ENCODE data around the gene ZDHHC11. TPM values are rescaled to one million over a fixed set of nuclear protein-coding genes. Genes with fewer than 3 reads are reported as not detected.
"Not testable (repeated sequence)": the region's sequence is repeated elsewhere in the genome, so short reads cannot be mapped to it uniquely, and the experiment has no call there.

Gene ZDHHC11
- total and polyA plus RNA-seq, 2 donors = 1.1 to 9.6 TPM

DNA sequence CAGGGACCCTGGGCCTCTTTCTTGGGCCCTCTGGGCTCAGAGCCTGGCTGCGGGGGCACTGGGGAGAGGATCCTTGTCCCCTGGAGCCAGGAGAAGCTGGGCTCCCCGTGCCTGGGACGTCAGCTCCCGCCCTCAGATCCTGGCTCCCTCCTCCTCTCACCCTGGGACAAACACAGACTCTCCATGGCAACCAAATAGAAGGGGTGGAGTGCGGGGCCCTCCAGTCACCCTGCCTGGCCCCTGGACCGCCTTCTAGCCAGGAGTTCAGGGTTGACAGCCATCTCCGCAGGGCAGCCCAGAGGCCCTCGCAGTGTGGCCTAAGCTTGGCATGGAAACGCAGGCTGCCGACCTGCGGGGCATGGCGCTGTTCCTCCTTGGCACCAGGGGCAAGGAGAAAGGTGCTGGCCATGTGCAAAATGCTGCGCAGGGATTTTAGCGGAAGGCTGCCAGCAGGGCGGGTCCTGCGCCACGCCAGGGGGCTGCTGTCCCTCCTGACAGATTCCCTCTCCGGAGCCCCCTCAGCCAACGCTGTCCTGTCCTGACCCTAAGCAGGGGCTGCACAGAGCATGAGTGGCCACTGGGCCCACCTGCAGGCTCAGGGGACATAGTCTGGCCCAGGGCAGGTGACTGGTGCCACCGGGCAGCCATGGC is 1.0 kb downstream of the ZDHHC11 start:
- no peaks in the 10 kb centered on the region for H3K36me3 ChIP-seq (ENCODE audit: control insufficient read depth in 2 of 2, insufficient read depth in 2 of 2, low read length in 1 of 2)
- H3K4me1 ChIP-seq (ENCODE audit: control insufficient read depth in 2 of 2, insufficient read depth in 2 of 2, low read length in 2 of 2) = no peaks in the 10 kb centered on the region
- H3K4me3 ChIP-seq (ENCODE audit: low read length in 2 of 2) = no peak overlapping the region
- 96% methylated on average over 20 of the region's 20 CpGs for WGBS
- H3K9me3 ChIP-seq (ENCODE audit: control insufficient read depth in 2 of 2, insufficient read depth in 1 of 2, low read length in 1 of 2) = no peaks in the 10 kb centered on the region
- H3K27me3 ChIP-seq (ENCODE audit: control insufficient read depth in 2 of 2, insufficient read depth in 1 of 2, low read length in 1 of 2) = peaks cover 0 to 17% of the 10 kb centered on the region in 2 donors
- DNase-seq (ENCODE audit: low read depth in 6 of 9, low spot score in 9 of 9) = no peak
- H3K27ac ChIP-seq (ENCODE audit: low read depth in 1 of 2, low read length in 1 of 2) = no peak overlapping the region

DNA sequence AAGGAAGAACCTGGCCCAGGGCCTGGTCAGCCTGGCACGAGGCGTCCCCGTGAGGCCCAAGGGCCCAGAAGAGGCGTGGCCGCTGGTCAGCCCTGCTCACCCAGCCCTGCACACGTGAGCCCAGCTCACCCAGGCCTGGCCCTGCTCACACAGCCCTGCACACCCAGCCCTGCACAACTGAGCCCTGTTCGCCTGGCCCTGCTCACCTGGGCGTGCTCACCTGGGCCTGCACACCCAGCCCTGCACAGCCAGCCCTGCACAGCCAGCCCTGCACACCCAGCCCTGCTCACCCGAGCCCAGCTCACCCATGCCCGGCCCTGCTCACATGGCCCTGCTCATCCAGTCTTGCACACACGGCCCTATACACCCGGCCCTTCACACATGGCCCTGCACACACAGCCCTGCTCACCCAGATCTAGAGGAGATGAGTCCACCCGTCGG is 2.1 kb downstream of the ZDHHC11 start:
- DNase-seq (ENCODE audit: low read depth in 6 of 9, low spot score in 9 of 9) = no peak

DNA sequence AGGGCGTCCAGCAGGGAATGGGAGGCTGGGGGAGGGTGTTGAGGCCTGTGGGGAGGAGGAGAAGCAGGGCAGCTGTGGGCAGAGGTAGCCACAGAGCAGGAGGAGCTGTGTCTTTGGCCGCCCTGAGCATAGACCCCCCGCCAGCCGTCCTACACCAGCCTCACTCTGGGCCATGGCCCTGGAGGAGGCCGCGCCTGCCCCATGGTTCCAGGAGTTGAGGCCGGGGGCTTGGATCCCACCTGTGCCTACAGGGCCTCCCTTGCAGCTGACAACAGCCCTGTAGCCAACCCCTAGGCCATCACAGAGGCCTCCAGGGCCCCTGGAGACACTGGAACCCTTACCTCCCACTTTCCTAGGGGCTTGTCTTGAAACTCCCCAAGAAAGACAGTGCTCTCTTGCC is 3.0 kb downstream of the ZDHHC11 start:
- not testable (repeated sequence) for H3K36me3 ChIP-seq (ENCODE audit: control insufficient read depth in 2 of 2, insufficient read depth in 2 of 2, low read length in 1 of 2); DNase-seq (ENCODE audit: low read depth in 6 of 9, low spot score in 9 of 9); H3K4me3 ChIP-seq (ENCODE audit: low read length in 2 of 2); H3K4me1 ChIP-seq (ENCODE audit: control insufficient read depth in 2 of 2, insufficient read depth in 2 of 2, low read length in 2 of 2); H3K9me3 ChIP-seq (ENCODE audit: control insufficient read depth in 2 of 2, insufficient read depth in 1 of 2, low read length in 1 of 2); H3K27ac ChIP-seq (ENCODE audit: low read depth in 1 of 2, low read length in 1 of 2)
- peaks cover 0 to 15% of the 10 kb centered on the region in 2 donors for H3K27me3 ChIP-seq (ENCODE audit: control insufficient read depth in 2 of 2, insufficient read depth in 1 of 2, low read length in 1 of 2)
- over 99% methylated on average over 6 of the region's 7 CpGs for WGBS

More for the DNA sequence above, 2.1 kb downstream of the ZDHHC11 start:
- no peaks in the 10 kb centered on the region for H3K36me3 ChIP-seq (ENCODE audit: control insufficient read depth in 2 of 2, insufficient read depth in 2 of 2, low read length in 1 of 2)
- no peak overlapping the region for H3K4me3 ChIP-seq (ENCODE audit: low read length in 2 of 2)
- peaks cover 0 to 17% of the 10 kb centered on the region in 2 donors for H3K27me3 ChIP-seq (ENCODE audit: control insufficient read depth in 2 of 2, insufficient read depth in 1 of 2, low read length in 1 of 2)
- no peaks in the 10 kb centered on the region for H3K9me3 ChIP-seq (ENCODE audit: control insufficient read depth in 2 of 2, insufficient read depth in 1 of 2, low read length in 1 of 2)
- no peak overlapping the region for H3K27ac ChIP-seq (ENCODE audit: low read depth in 1 of 2, low read length in 1 of 2)
- no peaks in the 10 kb centered on the region for H3K4me1 ChIP-seq (ENCODE audit: control insufficient read depth in 2 of 2, insufficient read depth in 2 of 2, low read length in 2 of 2)
- 97% methylated on average over 14 of the region's 14 CpGs for WGBS

GRCh38 chr5:847212-847611 is 3.6 kb downstream of the ZDHHC11 start:
- DNase-seq (ENCODE audit: low read depth in 6 of 9, low spot score in 9 of 9); H3K4me1 ChIP-seq (ENCODE audit: control insufficient read depth in 2 of 2, insufficient read depth in 2 of 2, low read length in 2 of 2); H3K36me3 ChIP-seq (ENCODE audit: control insufficient read depth in 2 of 2, insufficient read depth in 2 of 2, low read length in 1 of 2); H3K4me3 ChIP-seq (ENCODE audit: low read length in 2 of 2); H3K27ac ChIP-seq (ENCODE audit: low read depth in 1 of 2, low read length in 1 of 2); H3K9me3 ChIP-seq (ENCODE audit: control insufficient read depth in 2 of 2, insufficient read depth in 1 of 2, low read length in 1 of 2); H3K27me3 ChIP-seq (ENCODE audit: control insufficient read depth in 2 of 2, insufficient read depth in 1 of 2, low read length in 1 of 2): not testable (repeated sequence)
- WGBS = 96% methylated on average over 8 of the region's 18 CpGs

DNA sequence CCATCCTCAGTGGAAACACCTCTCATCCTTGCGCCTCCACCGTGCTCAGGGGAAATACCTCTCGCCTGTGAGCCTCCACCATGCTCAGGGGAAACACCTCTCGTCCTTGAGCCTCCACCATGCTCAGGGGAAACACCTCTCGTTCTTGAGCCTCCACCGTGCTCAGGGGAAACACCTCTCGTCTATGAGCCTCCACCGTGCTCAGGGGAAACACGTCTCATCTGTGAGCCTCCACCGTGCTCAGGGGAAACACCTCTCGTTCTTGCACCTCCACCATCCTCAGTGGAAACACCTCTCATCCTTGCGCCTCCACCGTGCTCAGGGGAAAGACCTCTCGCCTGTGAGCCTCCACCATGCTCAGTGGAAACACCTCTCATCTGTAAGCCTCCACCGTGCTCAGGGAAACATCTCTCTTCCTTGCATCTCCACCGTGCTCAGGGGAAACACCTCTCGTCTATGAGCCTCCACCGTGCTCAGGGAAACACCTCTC is 4.1 kb downstream of the ZDHHC11 start:
- WGBS = 92% methylated on average over 18 of the region's 18 CpGs
- DNase-seq (ENCODE audit: low read depth in 6 of 9, low spot score in 9 of 9); H3K4me1 ChIP-seq (ENCODE audit: control insufficient read depth in 2 of 2, insufficient read depth in 2 of 2, low read length in 2 of 2); H3K27me3 ChIP-seq (ENCODE audit: control insufficient read depth in 2 of 2, insufficient read depth in 1 of 2, low read length in 1 of 2); H3K9me3 ChIP-seq (ENCODE audit: control insufficient read depth in 2 of 2, insufficient read depth in 1 of 2, low read length in 1 of 2); H3K36me3 ChIP-seq (ENCODE audit: control insufficient read depth in 2 of 2, insufficient read depth in 2 of 2, low read length in 1 of 2); H3K4me3 ChIP-seq (ENCODE audit: low read length in 2 of 2); H3K27ac ChIP-seq (ENCODE audit: low read depth in 1 of 2, low read length in 1 of 2): not testable (repeated sequence)

GRCh38 chr5:845676-846601 is 4.8 kb downstream of the ZDHHC11 start:
- 92% methylated on average over 25 of the region's 35 CpGs for WGBS
- not testable (repeated sequence) for H3K9me3 ChIP-seq (ENCODE audit: control insufficient read depth in 2 of 2, insufficient read depth in 1 of 2, low read length in 1 of 2); H3K27me3 ChIP-seq (ENCODE audit: control insufficient read depth in 2 of 2, insufficient read depth in 1 of 2, low read length in 1 of 2); H3K36me3 ChIP-seq (ENCODE audit: control insufficient read depth in 2 of 2, insufficient read depth in 2 of 2, low read length in 1 of 2); H3K4me3 ChIP-seq (ENCODE audit: low read length in 2 of 2); DNase-seq (ENCODE audit: low read depth in 6 of 9, low spot score in 9 of 9); H3K27ac ChIP-seq (ENCODE audit: low read depth in 1 of 2, low read length in 1 of 2); H3K4me1 ChIP-seq (ENCODE audit: control insufficient read depth in 2 of 2, insufficient read depth in 2 of 2, low read length in 2 of 2)

- WGBS = 94% methylated on average over 16 of the region's 21 CpGs
- H3K36me3 ChIP-seq (ENCODE audit: control insufficient read depth in 2 of 2, insufficient read depth in 2 of 2, low read length in 1 of 2); H3K9me3 ChIP-seq (ENCODE audit: control insufficient read depth in 2 of 2, insufficient read depth in 1 of 2, low read length in 1 of 2); H3K27me3 ChIP-seq (ENCODE audit: control insufficient read depth in 2 of 2, insufficient read depth in 1 of 2, low read length in 1 of 2); H3K4me3 ChIP-seq (ENCODE audit: low read length in 2 of 2); H3K27ac ChIP-seq (ENCODE audit: low read depth in 1 of 2, low read length in 1 of 2); DNase-seq (ENCODE audit: low read depth in 6 of 9, low spot score in 9 of 9); H3K4me1 ChIP-seq (ENCODE audit: control insufficient read depth in 2 of 2, insufficient read depth in 2 of 2, low read length in 2 of 2): not testable (repeated sequence)
Observed at GRCh38 chr5:845031-845675, 5.6 kb downstream of the ZDHHC11 start.

GRCh38 chr5:844426-844825 is 6.4 kb downstream of the ZDHHC11 start:
- H3K4me3 ChIP-seq (ENCODE audit: low read length in 2 of 2); H3K27me3 ChIP-seq (ENCODE audit: control insufficient read depth in 2 of 2, insufficient read depth in 1 of 2, low read length in 1 of 2); DNase-seq (ENCODE audit: low read depth in 6 of 9, low spot score in 9 of 9); H3K4me1 ChIP-seq (ENCODE audit: control insufficient read depth in 2 of 2, insufficient read depth in 2 of 2, low read length in 2 of 2); H3K36me3 ChIP-seq (ENCODE audit: control insufficient read depth in 2 of 2, insufficient read depth in 2 of 2, low read length in 1 of 2); H3K9me3 ChIP-seq (ENCODE audit: control insufficient read depth in 2 of 2, insufficient read depth in 1 of 2, low read length in 1 of 2); H3K27ac ChIP-seq (ENCODE audit: low read depth in 1 of 2, low read length in 1 of 2): not testable (repeated sequence)
- WGBS = 98% methylated on average over 14 of the region's 16 CpGs

DNA sequence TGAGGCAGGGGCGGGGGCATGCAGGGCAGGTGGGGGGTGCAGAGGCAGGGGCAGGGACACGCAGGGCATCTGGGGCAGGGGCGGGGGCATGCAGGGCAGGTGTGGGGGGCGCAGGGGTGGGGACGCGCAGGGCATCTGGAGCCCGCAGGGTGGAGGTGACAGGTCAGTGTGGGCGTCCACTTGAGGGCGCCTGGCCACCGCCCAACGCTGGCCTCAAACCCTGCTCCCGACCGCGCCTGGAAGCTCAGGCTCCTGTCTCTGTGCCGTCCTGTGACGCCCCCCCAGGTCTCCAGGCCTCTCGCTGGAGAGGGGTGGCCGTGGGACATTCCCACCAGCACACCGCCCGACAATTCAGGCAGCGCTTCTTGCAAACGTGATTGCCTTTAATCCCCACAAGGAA is 6.9 kb downstream of the ZDHHC11 start:
- H3K27ac ChIP-seq (ENCODE audit: low read depth in 1 of 2, low read length in 1 of 2); H3K36me3 ChIP-seq (ENCODE audit: control insufficient read depth in 2 of 2, insufficient read depth in 2 of 2, low read length in 1 of 2); H3K27me3 ChIP-seq (ENCODE audit: control insufficient read depth in 2 of 2, insufficient read depth in 1 of 2, low read length in 1 of 2); H3K4me1 ChIP-seq (ENCODE audit: control insufficient read depth in 2 of 2, insufficient read depth in 2 of 2, low read length in 2 of 2); H3K9me3 ChIP-seq (ENCODE audit: control insufficient read depth in 2 of 2, insufficient read depth in 1 of 2, low read length in 1 of 2); H3K4me3 ChIP-seq (ENCODE audit: low read length in 2 of 2); DNase-seq (ENCODE audit: low read depth in 6 of 9, low spot score in 9 of 9): not testable (repeated sequence)
- 85% methylated on average over 22 of the region's 22 CpGs for WGBS
